Fibroblast of the aortic adventitia (primary cell): ENCODE data around the gene NSUN7. TPM values are rescaled to one million over a fixed set of nuclear protein-coding genes. Genes with fewer than 3 reads are reported as not detected.
"Not testable (repeated sequence)": the region's sequence is repeated elsewhere in the genome, so short reads cannot be mapped to it uniquely, and the experiment has no call there.

Experiments
- DNase-seq: peaks from one replicate; pipeline ENCODE4 v3.0.0-alpha.2; 2010; ENCODE audit warnings: low read depth
- H3K4me3 ChIP-seq: 2 replicates; pipeline ENCODE4 v1.5.1; 2011; ENCODE audit warnings: low read depth, mild to moderate bottlenecking, control low read depth, low read length, moderate library complexity
- CTCF ChIP-seq: IDR thresholded peaks from 2 replicates; pipeline ENCODE4 v1.5.1; 2011; ENCODE audit warnings: mild to moderate bottlenecking, low read length, control low read depth, inconsistent platforms; ENCODE audit not compliant: insufficient read depth
- total RNA-seq: library from RNA; depleted of rRNA; stranded (reverse); fragments of >200 nt; gene quantifications from 2 replicates; pipeline ENCODE4 v1.2.3, GENCODE V29; 2012; ENCODE audit warnings: low replicate concordance

The NSUN7 gene
- total RNA-seq, 1 donor: under 0.01 TPM

GRCh38 chr4:40808926-40809457 is 59.2 kb downstream of the NSUN7 start:
- no peak overlapping the region for H3K4me3 ChIP-seq
- DNase-seq: no peak
- TF ChIP-seq CTCF: no peak

- no peak overlapping the region for H3K4me3 ChIP-seq
- DNase-seq: peak; percentile 4
- TF ChIP-seq CTCF: no peak
Measured at GRCh38 chr4:40811956-40812355, 62.2 kb downstream of the NSUN7 start.

- TF ChIP-seq CTCF: no peak
- no peak overlapping the region for H3K4me3 ChIP-seq
- DNase-seq: peak; percentile 2
Measured at GRCh38 chr4:40812386-40812785, 62.6 kb downstream of the NSUN7 start.

- no peak overlapping the region for H3K4me3 ChIP-seq
- DNase-seq: no peak
- no peak for TF ChIP-seq CTCF
Measured at GRCh38 chr4:40812856-40813255, 63.1 kb downstream of the NSUN7 start.

- H3K4me3 ChIP-seq, DNase-seq: not testable (repeated sequence)
Measured at GRCh38 chr4:40817157-40817556, 67.4 kb downstream of the NSUN7 start.

GRCh38 chr4:40820101-40820500 is 70.3 kb downstream of the NSUN7 start:
- DNase-seq: no peak
- H3K4me3 ChIP-seq: no peak overlapping the region
- TF ChIP-seq CTCF: no peak

GRCh38 chr4:40822420-40823166 is 72.8 kb downstream of the NSUN7 start:
- H3K4me3 ChIP-seq: no peak overlapping the region
- no peak for TF ChIP-seq CTCF
- no peak for DNase-seq
